ENCODE measurements around the gene ZNF555.

DNA sequence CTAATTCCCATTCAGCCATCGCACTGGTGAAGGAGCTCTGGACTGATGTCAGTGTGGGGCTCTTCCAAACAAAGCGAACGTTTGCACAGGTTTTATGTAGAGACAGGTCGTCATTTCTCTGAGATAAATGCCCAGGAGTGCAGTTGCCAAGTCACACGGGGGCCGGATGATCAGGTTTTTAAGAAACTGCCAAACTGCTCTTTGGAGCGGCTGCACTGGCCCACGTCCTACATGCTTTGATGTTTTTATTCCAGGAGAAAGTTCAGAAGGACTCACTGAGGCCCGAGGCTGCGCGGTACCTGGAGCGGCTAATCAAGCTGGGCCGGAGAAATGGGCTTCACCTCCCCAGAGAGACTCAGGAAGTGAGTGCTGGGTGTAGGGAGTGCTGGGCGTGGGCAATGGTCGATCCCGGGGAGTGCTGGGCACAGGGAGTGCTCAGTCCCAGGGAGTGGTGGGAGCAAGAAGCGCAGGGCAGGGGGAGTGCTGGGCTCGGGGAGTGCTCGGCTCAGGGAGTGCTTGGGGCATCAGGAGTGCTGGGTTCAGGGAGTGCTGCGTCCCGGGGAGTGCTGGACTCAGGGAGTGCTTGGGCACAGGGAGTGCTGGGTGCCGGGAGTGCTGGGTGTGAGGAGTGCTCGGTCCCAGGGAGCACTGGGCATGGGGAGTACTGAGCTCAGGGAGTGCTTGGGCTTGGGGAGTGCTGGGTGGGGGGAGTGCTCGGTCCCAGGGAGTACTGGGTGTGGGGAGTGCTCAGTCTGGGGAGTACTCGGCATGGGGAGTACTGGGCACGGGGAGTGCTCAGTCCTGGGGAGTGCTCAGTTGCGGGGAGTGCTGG lies 45.2 kb upstream of the ZNF555 start:
- TF ChIP-seq POLR2A (IDR thresholded peaks at IDR 0.05): no peak
- TF ChIP-seq, protein P1, sequence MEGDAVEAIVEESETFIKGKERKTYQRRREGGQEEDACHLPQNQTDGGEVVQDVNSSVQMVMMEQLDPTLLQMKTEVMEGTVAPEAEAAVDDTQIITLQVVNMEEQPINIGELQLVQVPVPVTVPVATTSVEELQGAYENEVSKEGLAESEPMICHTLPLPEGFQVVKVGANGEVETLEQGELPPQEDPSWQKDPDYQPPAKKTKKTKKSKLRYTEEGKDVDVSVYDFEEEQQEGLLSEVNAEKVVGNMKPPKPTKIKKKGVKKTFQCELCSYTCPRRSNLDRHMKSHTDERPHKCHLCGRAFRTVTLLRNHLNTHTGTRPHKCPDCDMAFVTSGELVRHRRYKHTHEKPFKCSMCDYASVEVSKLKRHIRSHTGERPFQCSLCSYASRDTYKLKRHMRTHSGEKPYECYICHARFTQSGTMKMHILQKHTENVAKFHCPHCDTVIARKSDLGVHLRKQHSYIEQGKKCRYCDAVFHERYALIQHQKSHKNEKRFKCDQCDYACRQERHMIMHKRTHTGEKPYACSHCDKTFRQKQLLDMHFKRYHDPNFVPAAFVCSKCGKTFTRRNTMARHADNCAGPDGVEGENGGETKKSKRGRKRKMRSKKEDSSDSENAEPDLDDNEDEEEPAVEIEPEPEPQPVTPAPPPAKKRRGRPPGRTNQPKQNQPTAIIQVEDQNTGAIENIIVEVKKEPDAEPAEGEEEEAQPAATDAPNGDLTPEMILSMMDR (IDR thresholded peaks at IDR 0.05): no peak
